ENCODE data around the gene XPNPEP2.

The XPNPEP2 gene

GRCh38 chrX:129779747-129780146 lies 41.0 kb downstream of the XPNPEP2 start, which contains the start of gene SASH3:
Gene SASH3, plus strand, starts transcription at chrX:129779949. Its CDS starts 149 bp downstream, at chrX:129780098.
- peak in 1 of 2 donors; percentile 34 for DNase-seq (ENCODE audit: low read depth in 2 of 2)

GRCh38 chrX:129780441-129781105 lies 41.8 kb downstream of the XPNPEP2 start:
- no peak for DNase-seq (ENCODE audit: low read depth in 2 of 2)

- peak; percentile 50 to 59 for DNase-seq (ENCODE audit: low read depth in 2 of 2)
These were observed 42.4 kb downstream of the XPNPEP2 start for GRCh38 chrX:129781134-129781672.

GRCh38 chrX:129781680-129782495 lies 43.1 kb downstream of the XPNPEP2 start:
- DNase-seq (ENCODE audit: low read depth in 2 of 2): no peak

- DNase-seq (ENCODE audit: low read depth in 2 of 2): no peak
These were observed 43.9 kb downstream of the XPNPEP2 start for GRCh38 chrX:129782706-129783105.

DNA sequence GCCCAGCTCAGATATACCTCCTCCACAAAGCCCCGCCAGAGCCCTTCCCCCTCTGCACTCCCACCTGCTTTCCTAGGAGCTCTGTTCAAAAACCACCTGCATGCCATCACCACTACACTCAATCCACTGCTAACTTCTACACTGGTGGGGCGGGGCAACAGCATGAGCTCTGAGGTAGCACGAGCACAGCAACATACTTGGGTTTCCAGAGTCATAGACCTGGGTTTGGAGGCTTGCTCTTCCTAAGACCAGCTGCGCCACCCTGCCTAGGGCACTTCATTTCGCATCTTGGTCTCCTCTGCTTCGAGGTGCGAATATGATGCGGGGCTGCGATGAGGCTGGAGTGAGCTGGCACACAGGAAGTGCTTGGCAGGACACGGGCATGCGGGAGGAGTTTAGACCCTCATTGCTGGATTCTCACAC lies 44.5 kb downstream of the XPNPEP2 start:
- no peak for DNase-seq (ENCODE audit: low read depth in 2 of 2)

DNA sequence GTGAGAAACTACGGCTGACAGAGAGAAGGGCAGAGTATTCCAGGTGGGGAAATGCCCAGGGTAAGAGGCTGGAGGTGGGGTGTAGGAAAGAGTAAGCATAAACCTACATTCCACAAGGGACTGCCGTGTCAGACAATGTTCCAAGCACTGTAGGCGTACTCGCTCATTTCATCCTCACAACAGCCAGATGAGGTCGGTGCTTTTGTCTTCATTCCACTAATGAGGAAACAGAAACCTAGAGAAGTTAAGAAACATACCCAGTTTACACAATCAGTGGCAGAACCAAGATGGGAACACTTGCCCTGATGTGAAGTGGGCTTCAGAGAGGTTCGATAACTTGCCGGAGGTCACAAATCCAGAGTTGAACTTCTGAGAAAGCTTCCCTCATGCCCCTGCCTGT lies 45.6 kb downstream of the XPNPEP2 start:
- DNase-seq (ENCODE audit: low read depth in 2 of 2): no peak

DNA sequence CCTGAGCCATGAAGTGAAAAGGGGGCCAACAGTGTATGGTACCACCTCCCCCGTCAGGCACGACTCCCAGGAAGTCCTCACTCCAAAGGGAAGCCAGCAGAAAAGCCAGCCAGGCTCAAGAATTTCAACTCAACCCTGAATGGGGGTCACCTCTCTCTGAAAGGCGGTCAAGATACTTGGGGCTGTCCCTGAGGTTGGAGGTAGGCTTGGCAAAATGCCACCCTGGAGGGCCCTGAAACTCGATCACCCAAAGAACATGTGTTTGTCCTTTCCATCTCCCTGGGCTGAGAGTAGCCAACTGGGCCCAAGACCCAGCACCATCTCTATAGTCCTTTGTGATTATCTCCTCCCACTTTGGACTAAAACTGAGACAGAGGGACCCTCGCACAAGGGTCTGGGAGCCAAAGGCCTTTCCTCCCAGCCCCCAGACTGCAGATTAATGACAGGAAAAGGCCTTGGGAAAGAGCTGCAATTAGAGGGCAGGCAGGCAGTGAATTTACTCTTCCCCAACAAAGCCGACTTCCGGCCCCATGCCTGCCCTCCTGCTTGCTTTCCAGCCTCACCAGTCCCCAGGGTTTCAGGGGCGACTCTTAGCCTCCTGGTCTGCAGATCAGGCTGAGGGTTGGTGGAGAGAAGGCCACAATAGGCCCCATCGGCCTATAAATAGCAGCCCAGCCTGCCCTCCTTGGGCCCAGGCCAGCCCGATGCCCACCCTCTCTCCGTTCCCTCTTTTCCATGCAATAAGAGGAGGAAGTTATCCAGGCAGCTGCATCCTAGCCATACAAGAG lies 46.6 kb downstream of the XPNPEP2 start:
- no peak for DNase-seq (ENCODE audit: low read depth in 2 of 2)

DNA sequence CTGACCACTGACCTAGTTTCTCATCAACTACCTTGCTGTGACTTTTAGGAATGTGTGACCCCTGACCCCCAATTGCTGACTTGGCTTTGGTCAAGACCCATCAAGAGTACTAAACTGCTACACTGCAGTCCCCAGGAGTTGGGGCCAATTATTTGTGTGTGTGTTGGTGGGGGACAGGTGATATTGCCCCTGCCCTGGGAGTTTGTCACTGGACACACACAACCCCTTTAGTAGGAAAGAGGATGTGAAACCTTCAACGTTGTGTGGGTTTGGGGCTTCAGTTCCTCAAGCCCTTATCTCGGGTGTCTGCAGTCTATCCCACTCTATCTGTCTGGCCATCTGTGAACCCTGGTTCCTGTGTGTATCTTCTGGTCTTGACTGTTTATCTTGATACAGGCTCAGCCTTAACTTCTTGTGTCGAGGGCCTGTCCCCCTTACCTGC lies 47.5 kb downstream of the XPNPEP2 start:
- DNase-seq (ENCODE audit: low read depth in 2 of 2): no peak

DNA sequence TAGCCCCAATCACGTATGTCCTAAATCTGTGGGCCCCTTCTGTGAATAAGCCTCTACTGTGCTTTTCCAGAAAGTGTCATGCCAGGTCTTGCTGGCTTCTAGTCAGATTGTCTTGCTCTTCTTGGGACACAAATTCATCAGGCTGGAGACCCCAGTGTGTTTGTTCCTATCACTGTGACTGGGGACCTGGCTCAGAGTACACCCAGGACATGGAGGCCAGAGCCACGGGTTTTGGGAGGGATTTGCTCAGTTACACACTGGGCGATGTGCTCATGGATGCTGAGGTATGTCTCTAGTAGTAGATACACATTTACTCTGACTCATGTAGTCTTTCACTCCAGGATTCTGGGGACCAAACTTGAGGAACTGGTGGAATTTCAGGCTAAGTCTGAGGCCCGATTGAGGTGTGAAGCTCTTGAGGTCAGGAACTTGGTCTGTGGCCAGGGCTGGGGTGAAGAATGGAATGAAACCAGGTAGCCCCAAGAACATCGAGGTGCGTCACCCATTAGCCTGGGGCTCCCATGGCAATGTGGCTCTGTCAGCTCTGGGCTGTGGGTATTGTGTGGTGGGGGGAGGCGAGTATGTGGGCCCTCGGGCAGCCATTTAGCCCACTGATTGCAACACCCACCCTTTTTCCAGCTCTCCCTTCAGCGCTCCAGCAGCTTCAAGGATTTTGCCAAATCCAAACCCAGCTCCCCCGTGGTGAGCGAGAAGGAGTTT lies 48.7 kb downstream of the XPNPEP2 start:
- no peak for DNase-seq (ENCODE audit: low read depth in 2 of 2)

- DNase-seq (ENCODE audit: low read depth in 2 of 2): no peak
These were observed 49.7 kb downstream of the XPNPEP2 start for GRCh38 chrX:129788527-129788926.

DNA sequence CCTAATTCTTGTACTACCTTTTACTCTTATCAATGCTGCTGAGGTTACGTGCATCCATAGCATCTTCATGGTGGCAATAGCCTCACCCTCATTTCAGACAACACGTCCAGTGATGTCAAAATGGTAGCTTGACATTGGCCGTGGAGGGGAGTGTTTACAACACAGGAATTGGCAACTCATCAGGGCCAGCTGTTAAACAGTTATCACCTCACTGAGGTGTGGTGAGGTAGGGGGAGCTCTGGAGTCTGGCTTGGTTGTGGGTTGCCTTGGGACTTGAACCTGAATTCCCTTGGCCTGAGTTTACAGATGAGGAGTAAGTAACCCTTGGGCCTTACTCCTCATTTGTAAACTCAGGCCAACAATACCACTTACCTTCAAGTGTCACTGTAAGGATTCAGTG lies 51.4 kb downstream of the XPNPEP2 start:
- DNase-seq (ENCODE audit: low read depth in 2 of 2): no peak

DNA sequence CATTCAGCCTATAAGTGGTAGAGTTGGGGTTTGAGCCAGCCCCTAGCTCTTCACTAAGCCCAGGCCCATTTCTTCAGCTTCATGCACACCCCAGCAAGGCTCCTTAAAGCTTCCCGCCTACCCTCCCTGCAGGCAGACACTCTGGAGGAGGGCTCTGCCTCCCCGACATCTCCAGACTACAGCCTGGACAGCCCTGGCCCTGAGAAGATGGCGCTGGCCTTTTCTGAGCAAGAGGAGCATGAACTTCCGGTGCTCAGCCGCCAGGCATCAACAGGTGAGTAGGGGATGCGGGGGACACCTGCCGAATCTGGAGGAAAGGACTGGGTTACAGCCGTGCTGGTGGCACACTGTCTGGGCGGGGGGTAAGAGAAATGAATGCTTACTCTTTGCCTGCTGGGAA lies 52.0 kb downstream of the XPNPEP2 start:
- DNase-seq (ENCODE audit: low read depth in 2 of 2): no peak

DNA sequence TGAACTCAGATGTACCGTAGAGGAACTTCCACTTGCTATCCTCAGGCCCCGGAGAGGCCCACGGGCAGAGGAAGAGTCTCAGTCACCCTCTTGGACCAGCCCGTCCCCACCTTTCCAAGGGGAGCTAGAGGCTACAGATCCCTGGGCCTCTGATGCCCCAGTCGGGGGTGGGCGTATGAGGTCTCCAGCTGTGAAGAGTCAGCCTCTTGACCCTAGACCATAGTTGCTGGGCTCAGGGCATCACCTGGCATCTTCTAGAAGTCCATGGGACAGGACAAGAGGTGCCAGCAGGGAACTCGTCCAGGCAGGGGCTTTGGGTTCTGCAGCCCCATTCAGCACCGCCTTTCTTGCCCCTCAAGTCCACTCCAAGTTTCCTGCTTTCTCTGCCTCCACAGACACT lies 52.6 kb downstream of the XPNPEP2 start:
- DNase-seq (ENCODE audit: low read depth in 2 of 2): no peak

DNA sequence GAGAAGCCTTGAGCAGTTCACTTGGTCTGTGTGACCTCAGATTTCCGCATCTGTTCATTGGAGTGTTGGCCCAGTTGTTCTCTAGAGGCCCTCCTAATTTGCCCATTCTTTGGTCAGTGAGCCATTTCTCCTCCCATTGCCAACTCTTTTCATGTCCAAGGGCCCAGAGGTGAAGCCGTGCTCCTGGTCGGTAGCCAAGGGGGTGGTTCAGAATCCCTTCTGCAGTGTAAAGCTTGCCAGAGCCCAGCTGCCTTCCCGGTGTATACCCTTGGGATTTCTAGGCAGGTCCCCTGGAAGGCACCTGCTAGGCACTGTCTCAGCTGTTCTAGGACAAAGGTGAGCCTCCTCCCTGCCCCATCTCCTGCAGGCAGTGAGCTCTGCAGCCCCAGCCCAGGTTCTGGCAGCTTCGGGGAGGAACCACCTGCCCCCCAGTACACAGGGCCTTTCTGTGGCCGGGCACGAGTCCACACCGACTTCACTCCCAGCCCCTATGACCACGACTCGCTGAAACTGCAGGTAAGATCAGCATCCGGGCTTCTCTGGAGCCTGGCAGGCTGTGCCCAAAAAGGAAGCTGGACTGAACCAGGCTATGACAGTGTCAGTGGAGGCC lies 53.3 kb downstream of the XPNPEP2 start:
- no peak for DNase-seq (ENCODE audit: low read depth in 2 of 2)

DNA sequence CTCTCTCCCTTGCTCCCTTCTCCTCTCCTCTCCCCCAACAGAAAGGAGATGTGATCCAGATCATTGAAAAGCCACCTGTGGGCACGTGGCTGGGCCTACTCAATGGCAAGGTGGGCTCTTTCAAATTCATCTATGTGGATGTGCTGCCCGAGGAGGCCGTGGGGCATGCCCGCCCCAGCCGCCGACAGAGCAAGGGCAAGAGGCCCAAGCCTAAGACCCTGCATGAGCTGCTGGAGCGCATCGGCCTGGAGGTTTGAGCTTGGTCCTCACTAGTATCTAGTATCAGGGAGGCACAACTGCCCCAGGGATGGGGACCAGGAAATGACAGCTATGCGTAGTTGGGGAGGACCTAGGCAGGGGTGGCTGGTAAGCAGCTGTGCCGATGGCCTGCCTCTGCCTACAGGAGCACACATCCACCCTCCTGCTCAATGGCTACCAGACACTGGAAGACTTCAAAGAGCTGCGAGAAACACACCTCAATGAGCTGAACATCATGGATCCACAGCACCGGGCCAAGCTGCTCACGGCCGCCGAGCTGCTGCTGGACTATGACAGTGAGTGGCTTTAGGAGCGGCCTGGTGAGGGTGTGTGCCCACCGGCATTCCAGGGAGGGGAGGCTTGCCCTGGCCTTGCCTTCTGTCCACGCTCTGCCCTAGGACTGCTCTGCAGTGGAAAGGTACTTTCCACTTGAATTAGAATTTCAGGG lies 54.0 kb downstream of the XPNPEP2 start:
- DNase-seq (ENCODE audit: low read depth in 2 of 2): no peak

GRCh38 chrX:129793604-129794191 lies 54.9 kb downstream of the XPNPEP2 start:
- DNase-seq (ENCODE audit: low read depth in 2 of 2): no peak

DNA sequence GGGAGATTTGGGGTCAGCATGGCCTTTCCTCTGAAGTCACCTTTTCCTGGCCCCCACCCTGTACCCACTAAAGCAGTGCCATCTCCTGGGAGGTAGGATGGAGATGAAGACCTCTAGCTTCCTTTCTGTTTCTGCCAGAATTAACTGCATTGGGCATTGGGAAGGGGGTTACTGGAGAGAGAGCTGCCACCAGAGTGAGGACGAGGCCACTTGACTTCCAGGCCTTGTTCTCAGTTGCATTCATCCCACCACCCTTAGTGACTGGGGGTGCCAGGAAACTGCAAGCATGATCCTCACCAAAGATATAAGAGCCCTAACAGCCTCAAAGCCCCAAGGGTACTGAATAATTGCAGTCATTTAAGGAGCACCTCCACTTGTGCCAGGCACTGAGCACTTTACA lies 56.8 kb downstream of the XPNPEP2 start:
- no peak for DNase-seq (ENCODE audit: low read depth in 2 of 2)

GRCh38 chrX:129797251-129797906 lies 58.6 kb downstream of the XPNPEP2 start:
- no peak for DNase-seq (ENCODE audit: low read depth in 2 of 2)
